ENCODE data around the gene GULP1. TPM values are rescaled to one million over a fixed set of nuclear protein-coding genes. Genes with fewer than 3 reads are reported as not detected.

Gene GULP1
- total and polyA plus RNA-seq, 10 donors = 0.83 to 16.6 (median 6.6) TPM

GRCh38 chr2:188576006-188576405 lies 284.3 kb downstream of the GULP1 start:
- intact Hi-C loops (cut with DNase I; ENCODE audit: low total_unique reads) = no loop called here
- Histone ChIP-seq H3K9me3 (no peaks in the 10 kb centered on the region), H3K36me3 (no peaks in the 10 kb centered on the region), H3K4me3 (no peak overlapping the region), H3K4me1 (no peaks in the 10 kb centered on the region), H3K27ac (no peak overlapping the region), H3K27me3 (replicated peaks in 1 of 7) (no peaks in the 10 kb centered on the region)
- 66 to 77% (median 76%) methylated on average over 2 of the region's 2 CpGs for WGBS, 5 donors
- TF ChIP-seq CTCF (IDR thresholded peaks at IDR 0.05 in 8 of 11, conservative IDR thresholded peaks at IDR 0.05 in 3 of 11) (no peak), POLR2A (IDR thresholded peaks at IDR 0.05) (no peak), POLR2AphosphoS5 (IDR thresholded peaks at IDR 0.05) (no peak)
- no peak for DNase-seq

DNA sequence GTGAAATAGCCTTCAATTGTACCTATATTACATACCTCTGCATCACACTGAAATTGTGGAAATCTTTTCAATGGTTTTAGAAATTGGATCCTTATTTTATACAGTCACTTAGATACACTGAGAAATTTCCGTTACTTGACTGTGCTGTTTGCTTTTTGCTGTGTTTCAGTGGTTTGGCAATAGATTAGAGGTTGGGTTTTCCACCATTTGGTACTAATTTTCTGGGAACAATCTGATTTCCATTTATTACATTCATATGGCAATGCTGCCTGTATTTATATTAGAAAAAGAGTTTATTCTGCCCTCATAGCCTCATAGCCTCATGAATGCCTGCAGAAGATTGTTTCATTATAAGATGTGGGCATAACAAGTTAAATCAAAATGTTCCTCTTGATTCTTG lies 285.0 kb downstream of the GULP1 start:
- intact Hi-C loops (cut with DNase I; ENCODE audit: low total_unique reads) = no loop called here
- Histone ChIP-seq H3K27me3 (replicated peaks in 1 of 7) (no peaks in the 10 kb centered on the region), H3K36me3 (no peaks in the 10 kb centered on the region), H3K4me3 (no peak overlapping the region), H3K4me1 (no peaks in the 10 kb centered on the region), H3K27ac (no peak overlapping the region), H3K9me3 (no peaks in the 10 kb centered on the region)
- 70 to 85% (median 72%) methylated on average over 1 of the region's 1 CpG for WGBS, 5 donors
- no peak for TF ChIP-seq POLR2AphosphoS5 (IDR thresholded peaks at IDR 0.05)
- TF ChIP-seq CTCF (IDR thresholded peaks at IDR 0.05 in 8 of 11, conservative IDR thresholded peaks at IDR 0.05 in 3 of 11) = no peak
- no peak for TF ChIP-seq POLR2A (IDR thresholded peaks at IDR 0.05)
- DNase-seq = no peak

DNA sequence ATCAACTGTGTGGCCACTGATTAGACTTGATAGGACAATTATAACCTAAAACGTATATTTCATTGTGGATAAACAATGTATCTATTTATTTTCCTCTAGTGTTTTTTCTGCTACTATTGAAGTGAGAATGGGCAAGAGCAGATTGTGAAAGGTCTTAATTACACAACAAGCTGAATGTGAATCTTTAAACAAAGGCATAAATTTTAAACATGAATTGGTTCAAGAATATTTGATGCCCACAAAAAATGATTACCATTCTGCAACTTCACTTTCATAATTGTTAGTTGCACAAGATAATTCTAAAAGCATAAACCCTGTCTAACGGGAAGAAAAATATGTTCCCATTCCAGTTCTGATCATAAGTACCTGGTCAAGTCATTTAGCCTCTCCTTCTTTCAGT lies 285.6 kb downstream of the GULP1 start:
- no peaks in the 10 kb centered on the region for H3K4me1 ChIP-seq
- no peaks in the 10 kb centered on the region for H3K36me3 ChIP-seq
- intact Hi-C loops (cut with DNase I; ENCODE audit: low total_unique reads) = no loop called here
- 77 to 88% (median 80%) methylated on average over 2 of the region's 2 CpGs for WGBS, 5 donors
- no peak overlapping the region for H3K27ac ChIP-seq
- no peaks in the 10 kb centered on the region for H3K27me3 ChIP-seq (replicated peaks in 1 of 7)
- no peak overlapping the region for H3K4me3 ChIP-seq
- TF ChIP-seq POLR2A (IDR thresholded peaks at IDR 0.05) (no peak), CTCF (IDR thresholded peaks at IDR 0.05 in 8 of 11, conservative IDR thresholded peaks at IDR 0.05 in 3 of 11) (no peak), POLR2AphosphoS5 (IDR thresholded peaks at IDR 0.05) (no peak)
- H3K9me3 ChIP-seq = no peaks in the 10 kb centered on the region
- no peak for DNase-seq

- Histone ChIP-seq H3K27me3 (replicated peaks in 1 of 7) (no peaks in the 10 kb centered on the region), H3K4me1 (no peaks in the 10 kb centered on the region), H3K4me3 (no peak overlapping the region), H3K36me3 (no peaks in the 10 kb centered on the region), H3K9me3 (no peaks in the 10 kb centered on the region), H3K27ac (no peak overlapping the region)
- WGBS, 5 donors = 90 to 100% (median 92%) methylated on average over 5 of the region's 5 CpGs
- TF ChIP-seq CTCF (IDR thresholded peaks at IDR 0.05 in 8 of 11, conservative IDR thresholded peaks at IDR 0.05 in 3 of 11) (no peak), POLR2A (IDR thresholded peaks at IDR 0.05) (no peak)
- no peak for DNase-seq
- intact Hi-C loops (cut with DNase I; ENCODE audit: low total_unique reads) = no loop called here
Observed at GRCh38 chr2:188580738-188581137, 289.1 kb downstream of the GULP1 start.

Data from spleen (tissue), 11 donors.